OCI-LY7 (cell line): Measurements from ENCODE around the gene YPEL4.
A peak's percentile ranks its signal among the peaks of the same experiment; 100 is the strongest.

Experiments used
- CTCF ChIP-seq: fragments of 200-600 bp; sonication (generic); conservative IDR thresholded peaks from 2 replicates; pipeline ENCODE4 v1.5.1; 2014; ENCODE audit warnings: mild to moderate bottlenecking, antibody characterized with exemption, low read length, moderate library complexity, mixed read lengths
- EZH2phosphoT487 ChIP-seq: fragments of 200-600 bp; sonication (generic); IDR thresholded peaks from 2 replicates; pipeline ENCODE4 v1.6.1; 2018; ENCODE audit warnings: low read depth, borderline replicate concordance, mild to moderate bottlenecking, mixed run types, antibody characterized with exemption, low read length, moderate library complexity, mixed read lengths

GRCh38 chr11:57667736-57668433 lies 18.2 kb upstream of the YPEL4 start, which contains the start of gene ZDHHC5:
- peak; percentile 34 for TF ChIP-seq CTCF
- TF ChIP-seq EZH2phosphoT487, result no peak
